Spleen (tissue), 11 donors: ENCODE results near the gene PI4K2B. TPM values are rescaled to one million over a fixed set of nuclear protein-coding genes. Genes with fewer than 3 reads are reported as not detected.

Experiments
- DNase-seq: peaks from one replicate; pipeline ENCODE4 v3.0.0-alpha.2; 2020
- H3K27ac ChIP-seq, 8 donors: fragments of 200-600 bp; sonication (generic) in 7 of 8; 1 replicate in 4 of 8; 2 replicates in 4 of 8; pipeline versions ENCODE4 v1.5.0 to v1.8.0; 2016 to 2021; ENCODE audit warnings: inconsistent platforms in 4 of 8, mild to moderate bottlenecking in 4 of 8, moderate library complexity in 1 of 8
- H3K27me3 ChIP-seq, 7 donors: fragments of 200-600 bp; sonication (generic) in 6 of 7; replicated peaks in 1 of 7; 1 replicate in 4 of 7; 2 replicates in 3 of 7; pipeline versions ENCODE4 v1.5.0 to v1.8.0; 2016 to 2021; ENCODE audit warnings: inconsistent platforms in 3 of 7, mild to moderate bottlenecking in 1 of 7
- H3K36me3 ChIP-seq, 6 donors: fragments of 200-600 bp; sonication (generic) in 5 of 6; 1 replicate in 4 of 6; 2 replicates in 2 of 6; pipeline versions ENCODE4 v1.5.0 to v1.8.0; 2016 to 2021; ENCODE audit warnings: inconsistent platforms in 2 of 6
- H3K4me1 ChIP-seq, 6 donors: fragments of 200-600 bp; sonication (generic) in 5 of 6; 1 replicate in 3 of 6; 2 replicates in 3 of 6; pipeline versions ENCODE4 v1.5.0 to v1.8.0; 2016 to 2021; ENCODE audit warnings: inconsistent platforms in 3 of 6
- H3K4me3 ChIP-seq, 8 donors: fragments of 200-600 bp; sonication (generic) in 7 of 8; 1 replicate in 4 of 8; 2 replicates in 4 of 8; pipeline versions ENCODE4 v1.5.0 to v1.8.0; 2016 to 2021; ENCODE audit warnings: inconsistent platforms in 4 of 8, mild to moderate bottlenecking in 4 of 8, moderate library complexity in 2 of 8
- H3K9me3 ChIP-seq, 8 donors: fragments of 200-600 bp; sonication (generic) in 7 of 8; 1 replicate in 4 of 8; 2 replicates in 4 of 8; pipeline versions ENCODE4 v1.5.0 to v1.8.0; 2016 to 2021; ENCODE audit warnings: inconsistent platforms in 4 of 8
- CTCF ChIP-seq, 11 experiments: fragments of 200-600 bp in 7 of 11; fragments of 450-650 bp in 4 of 11; sonication (generic) in 4 of 11; IDR thresholded peaks in 8 of 11; conservative IDR thresholded peaks in 3 of 11; 1 replicate in 7 of 11; 2 replicates in 4 of 11; pipeline versions ENCODE4 v1.4.0 to v1.8.0; 2016 to 2021; ENCODE audit warnings: antibody characterized with exemption in 11 of 11, inconsistent platforms in 4 of 11, mild to moderate bottlenecking in 1 of 11
- POLR2A ChIP-seq, 3 donors: fragments of 450-650 bp; IDR thresholded peaks; one replicate each; pipeline ENCODE4 v1.5.1; 2017; ENCODE audit warnings: antibody characterized with exemption in 3 of 3, mild to moderate bottlenecking in 1 of 3
- POLR2AphosphoS5 ChIP-seq, 3 donors: sonication (generic); formaldehyde crosslinking; IDR thresholded peaks; one replicate each; pipeline ENCODE4 v1.5.1; 2017; ENCODE audit warnings: antibody characterized with exemption in 3 of 3
- WGBS, 5 donors: extraction: QIAGEN DNeasy Blood & Tissue Kit in 3 of 5; methylation state at CpG; one replicate each; pipeline versions ENCODE4 v1.1.5 to v1.1.7; 2013 to 2018; 5-methylcytosine and 5-hydroxymethylcytosine counted together
- intact Hi-C: fragments of 100-400 bp; cut with DNase I; formaldehyde crosslinking; loops from one replicate; pipeline ENCODE4 v1.15.0; 2023; ENCODE audit warnings: low total_unique reads
- polyA plus RNA-seq, 3 donors: library from polyadenylated mRNA; stranded (reverse); fragments of 200-250 nt; gene quantifications; one replicate each; pipeline ENCODE4 v1.2.1, GENCODE V29; 2013
- total RNA-seq, 7 donors: library from RNA; depleted of rRNA in 3 of 7; stranded (reverse); fragments of >200 nt in 3 of 7; fragmentation: NEBNext Ultra II Directional in 4 of 7; extraction: Animal tissue kit (Norgen Biotek cat#: 25700) in 4 of 7; gene quantifications; one replicate each; pipeline versions ENCODE4 v1.1.0 to v1.2.1, GENCODE V29; 2016 to 2021
- donor health status: healthy with polysubstance abuse.
- donor health status: DM: no; HTN: no; CAD: no; lungs with moderate emphysema.
- donor health status: DM: no; HTN: no; CAD: no.
- donor health status: Bipolar disorder and iron deficiency.
- donor health status: healthy.
- donor health status: DM: no; HTN: no; CAD: no.
- donor health status: DM: yes; HTN: yes; CAD: no.

Gene PI4K2B
- total and polyA plus RNA-seq, 10 donors, result 6.1 to 19.6 (median 15.3) TPM

DNA sequence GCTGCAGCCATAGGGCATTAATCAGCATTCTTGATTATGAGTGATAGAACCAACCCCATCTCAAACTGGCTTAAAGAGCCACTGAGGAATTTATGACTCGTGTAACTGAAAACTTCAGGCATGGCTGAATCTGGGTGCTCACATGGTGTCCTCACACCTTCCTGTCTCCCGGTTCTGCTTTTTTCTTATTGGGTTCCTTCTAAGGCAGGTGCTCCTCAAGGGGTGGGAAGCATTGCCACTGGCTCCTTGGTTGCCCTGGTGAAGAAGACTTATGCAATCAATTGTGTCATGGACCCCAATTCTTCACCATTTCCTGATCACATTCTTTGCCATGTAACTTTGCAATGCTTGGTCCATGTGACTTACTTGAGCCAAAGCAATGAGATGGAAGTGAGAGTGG lies 74.5 kb downstream of the PI4K2B start:
- WGBS, 5 donors, result 55 to 70% (median 67%) methylated on average over 2 of the region's 2 CpGs
- H3K36me3 ChIP-seq, result no peaks in the 10 kb centered on the region
- intact Hi-C loops, result loop anchor here (10.0 kb wide), 1 partner anchor 54 kb away; no protein-coding TSS in a partner anchor
- H3K27me3 ChIP-seq, result peaks cover 0 to 10% (median 0%) of the 10 kb centered on the region in 7 donors
- no peak overlapping the region for H3K4me3 ChIP-seq
- DNase-seq, result no peak
- H3K27ac ChIP-seq, result no peak overlapping the region
- TF ChIP-seq POLR2AphosphoS5 (IDR thresholded peaks at IDR 0.05) (no peak), CTCF (IDR thresholded peaks at IDR 0.05 in 8 of 11, conservative IDR thresholded peaks at IDR 0.05 in 3 of 11) (no peak), POLR2A (IDR thresholded peaks at IDR 0.05) (no peak)
- H3K4me1 ChIP-seq, result peaks cover 0 to 28% (median 13%) of the 10 kb centered on the region in 6 donors
- no peaks in the 10 kb centered on the region for H3K9me3 ChIP-seq

- Histone ChIP-seq H3K4me1 (peaks cover 0 to 33% (median 18%) of the 10 kb centered on the region in 6 donors), H3K9me3 (no peaks in the 10 kb centered on the region), H3K27ac (no peak overlapping the region), H3K4me3 (no peak overlapping the region), H3K36me3 (no peaks in the 10 kb centered on the region), H3K27me3 (peaks cover 0 to 10% (median 0%) of the 10 kb centered on the region in 7 donors)
- TF ChIP-seq POLR2A (IDR thresholded peaks at IDR 0.05) (no peak), POLR2AphosphoS5 (IDR thresholded peaks at IDR 0.05) (no peak), CTCF (IDR thresholded peaks at IDR 0.05 in 8 of 11, conservative IDR thresholded peaks at IDR 0.05 in 3 of 11) (no peak)
- 71 to 82% (median 78%) methylated on average over 7 of the region's 7 CpGs for WGBS, 5 donors
- intact Hi-C loops, result loop anchor here (10.0 kb wide), 1 partner anchor 54 kb away; no protein-coding TSS in a partner anchor
- no peak for DNase-seq
These were observed 74.9 kb downstream of the PI4K2B start for GRCh38 chr4:25308761-25309160.

DNA sequence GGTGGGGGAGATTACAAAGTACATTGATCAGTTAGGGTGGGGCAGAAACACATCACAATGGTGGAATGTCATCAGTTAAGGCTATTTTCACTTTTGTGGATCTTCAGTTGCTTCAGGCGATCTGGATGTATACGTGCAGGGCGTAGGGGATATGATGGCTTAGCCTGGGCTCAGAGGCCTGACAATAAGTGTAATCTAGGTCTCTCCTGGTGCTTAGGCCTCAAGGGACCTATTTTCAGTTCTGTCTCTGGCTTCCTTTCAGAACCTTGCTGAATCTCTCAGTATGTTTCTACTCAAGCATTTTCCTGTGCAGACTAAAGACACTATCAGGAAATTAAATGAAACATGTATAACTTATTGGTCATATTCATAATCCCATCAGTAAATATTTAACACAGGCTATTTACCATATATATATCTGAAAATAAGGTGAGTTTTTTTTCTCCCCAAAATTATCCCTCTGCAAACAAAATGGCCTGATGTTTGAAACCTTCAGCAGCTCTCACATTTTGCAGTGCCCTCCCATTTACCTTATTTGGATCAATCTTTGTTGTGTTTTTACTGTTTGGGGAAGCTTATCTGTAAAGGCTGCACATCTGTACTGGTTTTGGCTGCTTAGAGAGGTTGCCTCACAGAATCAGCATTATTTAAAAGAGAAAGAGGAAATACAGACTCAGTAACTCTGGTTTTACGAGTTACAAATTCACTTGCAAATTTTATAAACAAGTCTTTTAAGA lies 76.4 kb downstream of the PI4K2B start:
- intact Hi-C loops, result loop anchor here (5.0 to 10.0 kb wide), 2 partner anchors 75 to 148 kb away; partner anchors contain the start of genes PI4K2B and SEPSECS
- TF ChIP-seq CTCF (IDR thresholded peaks at IDR 0.05 in 8 of 11, conservative IDR thresholded peaks at IDR 0.05 in 3 of 11) (no peak), POLR2A (IDR thresholded peaks at IDR 0.05) (no peak), POLR2AphosphoS5 (IDR thresholded peaks at IDR 0.05) (no peak)
- Histone ChIP-seq H3K27ac (peak overlapping the region in 7 of 8 donors; percentile 6 to 67 (median 51)), H3K4me3 (no peak overlapping the region), H3K36me3 (peaks cover 0 to 7% (median 4%) of the 10 kb centered on the region in 6 donors), H3K27me3 (peaks cover 0 to 10% (median 0%) of the 10 kb centered on the region in 7 donors), H3K4me1 (peaks cover 0 to 44% (median 21%) of the 10 kb centered on the region in 6 donors), H3K9me3 (no peaks in the 10 kb centered on the region)
- WGBS, 5 donors, result 67 to 75% (median 71%) methylated on average over 4 of the region's 4 CpGs
- DNase-seq, result no peak

DNA sequence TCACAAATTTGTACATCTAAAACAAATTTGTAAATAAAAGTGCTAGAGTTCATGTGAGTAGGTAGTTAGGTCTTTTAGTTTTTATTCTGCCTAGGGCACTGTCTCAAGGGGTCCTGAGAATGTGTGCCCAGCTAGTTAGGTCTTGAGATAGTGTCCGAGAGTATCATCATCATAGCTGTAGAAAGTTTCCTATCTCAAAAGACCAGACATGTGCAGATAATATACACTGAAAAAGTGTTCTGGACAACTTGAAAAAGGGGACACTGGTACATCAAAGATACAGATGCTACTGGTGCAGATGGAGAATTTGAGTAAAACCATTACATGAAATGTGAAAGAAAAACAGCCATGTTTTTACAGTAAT lies 77.0 kb downstream of the PI4K2B start:
- Histone ChIP-seq H3K4me3 (no peak overlapping the region), H3K9me3 (no peaks in the 10 kb centered on the region), H3K27me3 (peaks cover 0 to 10% (median 0%) of the 10 kb centered on the region in 7 donors), H3K36me3 (peaks cover 0 to 13% (median 9%) of the 10 kb centered on the region in 6 donors), H3K27ac (peak overlapping the region in 7 of 8 donors; percentile 6 to 67 (median 51)), H3K4me1 (peaks cover 0 to 44% (median 21%) of the 10 kb centered on the region in 6 donors)
- intact Hi-C loops, result loop anchor here (5.0 to 10.0 kb wide), 2 partner anchors 76 to 148 kb away; partner anchors contain the start of genes PI4K2B and SEPSECS
- 63 to 84% (median 67%) methylated on average over 1 of the region's 1 CpG for WGBS, 5 donors
- DNase-seq, result no peak
- TF ChIP-seq CTCF (IDR thresholded peaks at IDR 0.05 in 8 of 11, conservative IDR thresholded peaks at IDR 0.05 in 3 of 11) (no peak), POLR2AphosphoS5 (IDR thresholded peaks at IDR 0.05) (no peak)
